ENCODE data around the gene PREB.

- TF ChIP-seq POLR2A (IDR thresholded peaks at IDR 0.05; ENCODE audit: low read depth, low read length) (no peak), CTCF (IDR thresholded peaks at IDR 0.05; ENCODE audit: extremely low read depth in 1 of 2, insufficient read depth in 1 of 2, low read depth in 1 of 2, low read length in 2 of 2) (no peak), MAX (IDR thresholded peaks at IDR 0.05; ENCODE audit: insufficient read depth, insufficient read length) (no peak), POLR2AphosphoS5 (IDR thresholded peaks at IDR 0.05; ENCODE audit: insufficient read depth, low read depth, low read length) (no peak)
Observed at GRCh38 chr2:27082773-27083409, 51.5 kb downstream of the PREB start.
